Hepatocyte (in vitro differentiated cells): Measurements from ENCODE around the gene NDUFA9. TPM values are rescaled to one million over a fixed set of nuclear protein-coding genes. Genes with fewer than 3 reads are reported as not detected.

ENCODE experiments used
- DNase-seq: peaks from one replicate; pipeline ENCODE4 v3.0.0-alpha.2; 2016; ENCODE audit warnings: low spot score
- H2AFZ ChIP-seq: fragments of 200-600 bp; sonication (generic); 2 replicates; pipeline ENCODE4 v1.6.0; 2016; ENCODE audit warnings: antibody characterized with exemption, mild to moderate bottlenecking
- H3K27ac ChIP-seq: fragments of 200-600 bp; sonication (generic); 2 replicates; pipeline ENCODE4 v1.5.1; 2016; ENCODE audit warnings: mild to moderate bottlenecking
- H3K27me3 ChIP-seq: fragments of 200-600 bp; sonication (generic); 2 replicates; pipeline ENCODE4 v1.6.1; 2016
- H3K36me3 ChIP-seq: fragments of 200-600 bp; sonication (generic); replicated peaks from 2 replicates; pipeline ENCODE4 v1.5.1; 2016; ENCODE audit warnings: low read depth; ENCODE audit not compliant: insufficient read depth
- H3K4me1 ChIP-seq: fragments of 200-600 bp; sonication (generic); 2 replicates; pipeline ENCODE4 v1.5.1; 2016; ENCODE audit warnings: mild to moderate bottlenecking, moderate library complexity; ENCODE audit not compliant: insufficient read depth
- H3K4me2 ChIP-seq: fragments of 200-600 bp; sonication (generic); 2 replicates; pipeline ENCODE4 v1.6.0; 2016
- H3K4me3 ChIP-seq: fragments of 200-600 bp; sonication (generic); 2 replicates; pipeline ENCODE4 v1.5.1; 2016; ENCODE audit warnings: mild to moderate bottlenecking
- H3K79me2 ChIP-seq: fragments of 200-600 bp; sonication (generic); 2 replicates; pipeline ENCODE4 v1.6.0; 2017; ENCODE audit warnings: mild to moderate bottlenecking
- H3K9me2 ChIP-seq: fragments of 200-600 bp; sonication (generic); replicated peaks from 2 replicates; pipeline ENCODE4 v1.6.0; 2017; ENCODE audit warnings: mild to moderate bottlenecking; ENCODE audit not compliant: insufficient read depth
- H3K9me3 ChIP-seq: fragments of 200-600 bp; sonication (generic); 2 replicates; pipeline ENCODE4 v1.5.1; 2016; ENCODE audit warnings: low read depth, mild to moderate bottlenecking
- H4K20me1 ChIP-seq: fragments of 200-600 bp; sonication (generic); 2 replicates; pipeline ENCODE4 v1.6.0; 2016; ENCODE audit warnings: mild to moderate bottlenecking; ENCODE audit not compliant: insufficient read depth, poor library complexity, severe bottlenecking
- EZH2 ChIP-seq: fragments of 200-600 bp; sonication (generic); IDR thresholded peaks from 2 replicates; pipeline ENCODE4 v1.6.1; 2016; ENCODE audit warnings: antibody characterized with exemption, mild to moderate bottlenecking, borderline replicate concordance
- EZH2phosphoT487 ChIP-seq: fragments of 200-600 bp; sonication (generic); IDR thresholded peaks from one replicate; pipeline ENCODE4 v1.6.1; 2018; ENCODE audit warnings: antibody characterized with exemption, mild to moderate bottlenecking, low read depth, moderate library complexity; ENCODE audit not compliant: unreplicated experiment, severe bottlenecking
- WGBS: methylation state at CpG from one replicate; pipeline ENCODE4 v1.1.6; 2016; ENCODE audit warnings: low lambda C conversion rate; ENCODE audit errors: missing lambda C conversion rate; 5-methylcytosine and 5-hydroxymethylcytosine counted together
- polyA plus RNA-seq: library from polyadenylated mRNA; unstranded; fragments of >200 nt; fragmentation: Nextera tagmentation; extraction: Ambion mirVana; gene quantifications from 2 replicates; pipeline ENCODE4 v1.2.1, GENCODE V29; 2016
- total RNA-seq: library from RNA; depleted of rRNA; stranded (reverse); fragments of >200 nt; gene quantifications from 2 replicates; pipeline ENCODE4 v1.2.3, GENCODE V29; 2014
- TF ChIP-seq, protein P1 (sequence below): fragments of 200-600 bp; sonication (generic); IDR thresholded peaks from 2 replicates; pipeline ENCODE4 v1.5.1; 2016; ENCODE audit warnings: antibody characterized with exemption, mild to moderate bottlenecking; ENCODE audit not compliant: poor library complexity

NDUFA9 gene
- total and polyA plus RNA-seq, 2 experiments from 2014 or later = 53.2 to 138 TPM

- Histone ChIP-seq H4K20me1 (no peaks in the 10 kb centered on the region), H3K9me3 (no peaks in the 10 kb centered on the region), H3K4me1 (peaks cover 8% of the 10 kb centered on the region), H3K27me3 (no peaks in the 10 kb centered on the region), H3K9me2 (no peaks in the 10 kb centered on the region), H3K36me3 (no peaks in the 10 kb centered on the region), H3K4me2 (no peak overlapping the region), H3K4me3 (no peak overlapping the region), H3K27ac (no peak overlapping the region), H3K79me2 (peaks cover 46% of the 10 kb centered on the region), H2AFZ (no peak overlapping the region)
- no peak for DNase-seq
- TF ChIP-seq EZH2 (no peak), EZH2phosphoT487 (no peak)
- TF ChIP-seq, protein P1, sequence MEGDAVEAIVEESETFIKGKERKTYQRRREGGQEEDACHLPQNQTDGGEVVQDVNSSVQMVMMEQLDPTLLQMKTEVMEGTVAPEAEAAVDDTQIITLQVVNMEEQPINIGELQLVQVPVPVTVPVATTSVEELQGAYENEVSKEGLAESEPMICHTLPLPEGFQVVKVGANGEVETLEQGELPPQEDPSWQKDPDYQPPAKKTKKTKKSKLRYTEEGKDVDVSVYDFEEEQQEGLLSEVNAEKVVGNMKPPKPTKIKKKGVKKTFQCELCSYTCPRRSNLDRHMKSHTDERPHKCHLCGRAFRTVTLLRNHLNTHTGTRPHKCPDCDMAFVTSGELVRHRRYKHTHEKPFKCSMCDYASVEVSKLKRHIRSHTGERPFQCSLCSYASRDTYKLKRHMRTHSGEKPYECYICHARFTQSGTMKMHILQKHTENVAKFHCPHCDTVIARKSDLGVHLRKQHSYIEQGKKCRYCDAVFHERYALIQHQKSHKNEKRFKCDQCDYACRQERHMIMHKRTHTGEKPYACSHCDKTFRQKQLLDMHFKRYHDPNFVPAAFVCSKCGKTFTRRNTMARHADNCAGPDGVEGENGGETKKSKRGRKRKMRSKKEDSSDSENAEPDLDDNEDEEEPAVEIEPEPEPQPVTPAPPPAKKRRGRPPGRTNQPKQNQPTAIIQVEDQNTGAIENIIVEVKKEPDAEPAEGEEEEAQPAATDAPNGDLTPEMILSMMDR = no peak
Measured at GRCh38 chr12:4653257-4653656, 4.3 kb downstream of the NDUFA9 start.

GRCh38 chr12:4653691-4654090, 4.8 kb downstream of the NDUFA9 start:
- H3K79me2 ChIP-seq = peaks cover 46% of the 10 kb centered on the region

GRCh38 chr12:4663971-4664505, 15.1 kb downstream of the NDUFA9 start:
- H3K4me1 ChIP-seq = no peaks in the 10 kb centered on the region
- H4K20me1 ChIP-seq = no peaks in the 10 kb centered on the region
- no peak overlapping the region for H3K4me3 ChIP-seq
- no peaks in the 10 kb centered on the region for H3K36me3 ChIP-seq
- no peak overlapping the region for H3K4me2 ChIP-seq
- no peaks in the 10 kb centered on the region for H3K79me2 ChIP-seq
- WGBS = 57% methylated on average over 3 of the region's 3 CpGs
- no peaks in the 10 kb centered on the region for H3K27me3 ChIP-seq
- TF ChIP-seq, protein P1 = no peak
- TF ChIP-seq EZH2phosphoT487 (no peak), EZH2 (no peak)
- H3K27ac ChIP-seq = no peak overlapping the region
- H2AFZ ChIP-seq = no peak overlapping the region
- DNase-seq = no peak
- no peaks in the 10 kb centered on the region for H3K9me3 ChIP-seq
- H3K9me2 ChIP-seq = no peaks in the 10 kb centered on the region

More at GRCh38 chr12:4653691-4654090, 4.8 kb downstream of the NDUFA9 start:
- H3K27me3 ChIP-seq = no peaks in the 10 kb centered on the region
- no peaks in the 10 kb centered on the region for H4K20me1 ChIP-seq
- no peaks in the 10 kb centered on the region for H3K36me3 ChIP-seq
- no peak overlapping the region for H3K4me3 ChIP-seq
- H3K4me1 ChIP-seq = peaks cover 8% of the 10 kb centered on the region
- WGBS = 94% methylated on average over 2 of the region's 2 CpGs
- no peak for DNase-seq
- no peaks in the 10 kb centered on the region for H3K9me2 ChIP-seq
- H3K4me2 ChIP-seq = no peak overlapping the region
- H3K9me3 ChIP-seq = no peaks in the 10 kb centered on the region
- no peak overlapping the region for H2AFZ ChIP-seq
- TF ChIP-seq, protein P1 = no peak
- TF ChIP-seq EZH2 = no peak
- no peak for TF ChIP-seq EZH2phosphoT487
- H3K27ac ChIP-seq = no peak overlapping the region

DNA sequence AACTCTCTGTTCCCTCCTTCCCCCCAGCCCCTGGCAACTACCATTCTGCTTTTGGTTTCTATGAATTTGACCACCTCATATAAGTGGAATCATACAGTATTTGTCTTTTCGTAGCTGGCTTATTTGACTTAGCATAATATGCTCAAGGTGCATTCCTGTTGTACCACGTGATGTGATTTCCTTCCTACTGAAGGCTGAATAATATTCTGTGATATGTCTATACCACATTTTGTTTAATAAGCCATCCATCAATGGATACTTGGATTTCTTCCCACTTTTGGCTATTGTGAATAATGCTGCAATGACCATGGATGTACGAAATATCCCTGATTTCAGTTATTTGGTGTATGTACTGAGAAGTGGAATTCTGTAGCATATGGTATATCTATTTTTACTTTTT, 16.3 kb downstream of the NDUFA9 start:
- H3K4me2 ChIP-seq = no peak overlapping the region
- H3K9me3 ChIP-seq = no peaks in the 10 kb centered on the region
- H3K4me1 ChIP-seq = no peaks in the 10 kb centered on the region
- no peaks in the 10 kb centered on the region for H3K9me2 ChIP-seq
- WGBS = 97% methylated on average over 3 of the region's 3 CpGs
- H3K79me2 ChIP-seq = no peaks in the 10 kb centered on the region
- TF ChIP-seq EZH2 = no peak
- TF ChIP-seq, protein P1 = no peak
- TF ChIP-seq EZH2phosphoT487 = no peak
- H2AFZ ChIP-seq = no peak overlapping the region
- H3K27ac ChIP-seq = no peak overlapping the region
- H3K36me3 ChIP-seq = no peaks in the 10 kb centered on the region
- H4K20me1 ChIP-seq = no peaks in the 10 kb centered on the region
- DNase-seq = no peak
- H3K27me3 ChIP-seq = no peaks in the 10 kb centered on the region
- no peak overlapping the region for H3K4me3 ChIP-seq
